HCT116 (cell line): Measurements from ENCODE around the gene IL22RA2. TPM values are rescaled to one million over a fixed set of nuclear protein-coding genes. Genes with fewer than 3 reads are reported as not detected.

ENCODE experiments used
- ATAC-seq: fragments of 200-7000 bp; cut with Tn5 transposase; 2 replicates; pipeline ENCODE4 v1.9.1; 2020; ENCODE audit warnings: mild to moderate bottlenecking, moderate library complexity
- BruUV-seq: library from RNA; stranded (reverse); fragments of 400-500 nt; replicated peaks from 2 replicates; lab custom pipeline; 2021; lab: Mats Ljungman, UMichigan
- CTCF ChIA-PET: fragments of 300-600 bp; sonication (Branson Sonifier 250); formaldehyde crosslinking; loops from one replicate; lab custom pipeline; 2021; ENCODE audit warnings: antibody characterized with exemption; lab: Charles Lee
- POLR2A ChIA-PET: fragments of 300-600, 350-600 bp; sonication (Branson Sonifier 250); formaldehyde crosslinking; loops from one replicate; lab custom pipeline; 2021; ENCODE audit warnings: antibody characterized with exemption; lab: Charles Lee
- RAD21 ChIA-PET, 2 experiments: fragments of 300-600 bp; sonication (Branson Sonifier 250); formaldehyde crosslinking; loops; one replicate each; lab custom pipeline; 2023; ENCODE audit warnings: low total read pairs in 2 of 2; ENCODE audit not compliant: uncharacterized antibody in 2 of 2, unreplicated experiment in 2 of 2, low non-redundant PET in 1 of 2; lab: Charles Lee
- DNase-seq: peaks from one replicate; pipeline ENCODE4 v3.0.0-alpha.2; 2010; ENCODE audit warnings: low read depth, low spot score
- H2AFZ ChIP-seq: fragments of 200-600 bp; shearing (Covaris generic), sonication (generic); 2 replicates; pipeline ENCODE4 v1.6.1; 2017; ENCODE audit warnings: low read depth, mixed run types, mixed read lengths, antibody characterized with exemption, low read length; ENCODE audit not compliant: poor library complexity, severe bottlenecking
- H3K27ac ChIP-seq: 2 replicates; pipeline ENCODE4 v1.5.1; 2012; ENCODE audit warnings: low read depth, low read length
- H3K27me3 ChIP-seq: fragments of 200-600 bp; sonication (generic); 2 replicates; pipeline ENCODE4 v1.6.1; 2016; ENCODE audit warnings: mixed run types, low read length, mixed read lengths; ENCODE audit not compliant: insufficient read depth
- H3K36me3 ChIP-seq, 2 experiments: fragments of 200-500 bp in 1 of 2; fragments of 200-600 bp in 1 of 2; sonication (Bioruptor generic) in 1 of 2; sonication (generic) in 1 of 2; 2 replicates each; pipeline versions ENCODE4 v1.5.1 to v1.6.1; 2014 to 2016; ENCODE audit warnings: low read length in 2 of 2, inconsistent platforms in 1 of 2, mixed read lengths in 1 of 2, mixed run types in 1 of 2; ENCODE audit not compliant: insufficient read depth in 2 of 2, control insufficient read depth in 1 of 2
- H3K4me1 ChIP-seq, 2 experiments: fragments of 200-600 bp in 1 of 2; sonication (generic) in 1 of 2; 2 replicates each; pipeline versions ENCODE4 v1.5.1 to v1.6.1; 2012 to 2017; ENCODE audit warnings: low read length in 2 of 2, inconsistent platforms in 1 of 2, mild to moderate bottlenecking in 1 of 2, mixed read lengths in 1 of 2, mixed run types in 1 of 2, moderate library complexity in 1 of 2; ENCODE audit not compliant: insufficient read depth in 2 of 2, control insufficient read depth in 1 of 2
- H3K4me2 ChIP-seq: fragments of 200-600 bp; sonication (generic); 2 replicates; pipeline ENCODE4 v1.6.1; 2017; ENCODE audit warnings: mixed run types, low read length, mixed read lengths
- H3K4me3 ChIP-seq, 2 experiments: fragments of 200-600 bp in 1 of 2; sonication (generic) in 1 of 2; replicated peaks in 1 of 2; 2 replicates each; pipeline ENCODE4 v1.5.1; 2011 to 2016; ENCODE audit warnings: low read length in 2 of 2, control low read depth in 1 of 2, low read depth in 1 of 2, mild to moderate bottlenecking in 1 of 2, mixed read lengths in 1 of 2, mixed run types in 1 of 2
- H3K79me2 ChIP-seq: fragments of 200-600 bp; sonication (generic); 2 replicates; pipeline ENCODE4 v1.6.1; 2017; ENCODE audit warnings: mild to moderate bottlenecking, mixed run types, low read length, moderate library complexity, mixed read lengths; ENCODE audit not compliant: insufficient read depth
- H3K9ac ChIP-seq: fragments of 200-600 bp; sonication (generic); 2 replicates; pipeline ENCODE4 v1.6.1; 2016; ENCODE audit warnings: low read length, mixed read lengths
- H3K9me2 ChIP-seq: fragments of 200-600 bp; sonication (generic), shearing (Covaris generic); 2 replicates; pipeline ENCODE4 v1.6.1; 2017; ENCODE audit warnings: mixed run types, mild to moderate bottlenecking, moderate library complexity; ENCODE audit not compliant: insufficient read depth
- H3K9me3 ChIP-seq, 2 experiments: fragments of 200-500 bp in 1 of 2; fragments of 200-600 bp in 1 of 2; sonication (Bioruptor generic) in 1 of 2; sonication (generic) in 1 of 2; 2 replicates each; pipeline ENCODE4 v1.6.1; 2014 to 2017; ENCODE audit warnings: low read length in 2 of 2, mixed read lengths in 2 of 2, inconsistent platforms in 1 of 2, low read depth in 1 of 2, mild to moderate bottlenecking in 1 of 2, mixed run types in 1 of 2, moderate library complexity in 1 of 2; ENCODE audit not compliant: control insufficient read depth in 1 of 2, insufficient read depth in 1 of 2
- H4K20me1 ChIP-seq: fragments of 200-600 bp; sonication (generic), shearing (Covaris generic); 2 replicates; pipeline ENCODE4 v1.6.1; 2017; ENCODE audit warnings: mixed run types, mild to moderate bottlenecking, moderate library complexity; ENCODE audit not compliant: insufficient read depth
- CBX3 ChIP-seq: IDR thresholded peaks from 2 replicates; pipeline ENCODE4 v1.6.1; 2012; ENCODE audit warnings: low read depth
- FOSL1 ChIP-seq: IDR thresholded peaks from 2 replicates; pipeline ENCODE4 v1.6.1; 2012; ENCODE audit warnings: low read depth
- MAX ChIP-seq: IDR thresholded peaks from 2 replicates; pipeline ENCODE4 v1.6.1; 2012
- RAD21 ChIP-seq: IDR thresholded peaks from 2 replicates; pipeline ENCODE4 v1.6.1; 2012; ENCODE audit warnings: low read depth, mild to moderate bottlenecking
- REST ChIP-seq: IDR thresholded peaks from 2 replicates; pipeline ENCODE4 v1.6.1; 2012; ENCODE audit warnings: low read depth
- SRF ChIP-seq: IDR thresholded peaks from 2 replicates; pipeline ENCODE4 v1.6.1; 2012; ENCODE audit warnings: low read depth
- TCF7L2 ChIP-seq: IDR thresholded peaks from 2 replicates; pipeline ENCODE4 v1.7.0; 2011; ENCODE audit warnings: borderline replicate concordance, inconsistent platforms; ENCODE audit not compliant: insufficient read depth, insufficient read length; ENCODE audit errors: extremely low read depth
- intact Hi-C: fragments of 100-400 bp; cut with micrococcal nuclease; formaldehyde crosslinking; loops from 2 replicates; pipeline ENCODE4 v1.10.0; 2022
- total RNA-seq: library from RNA; stranded (reverse); gene quantifications from one replicate; pipeline ENCODE4 v1.2.1, GENCODE V29; 2021; ENCODE audit not compliant: unreplicated experiment

IL22RA2 gene
- total RNA-seq, 1 experiment from 2014 or later, result not detected

- H3K27ac ChIP-seq, result no peak overlapping the region
- TF ChIP-seq FOSL1, result no peak
- TF ChIP-seq, all 23 proteins: peak for 0
- Histone ChIP-seq H3K36me3 (no peaks in the 10 kb centered on the region), H3K4me1 (no peaks in the 10 kb centered on the region), H3K79me2 (no peaks in the 10 kb centered on the region), H4K20me1 (no peaks in the 10 kb centered on the region), H3K4me3 (no peak overlapping the region), H3K27me3 (no peaks in the 10 kb centered on the region), H3K9me2 (no peaks in the 10 kb centered on the region), H3K9ac (no peak overlapping the region), H3K4me2 (no peak overlapping the region), H2AFZ (no peak overlapping the region), H3K9me3 (no peaks in the 10 kb centered on the region)
- ChIA-PET CTCF (interaction anchor here (1.3 kb wide), 1 partner anchor 74 kb away, joined by 6 read pairs; no protein-coding TSS in a partner anchor), POLR2A (no interaction called here), RAD21 (no interaction called here)
- intact Hi-C loops, result loop anchor here (5.0 kb wide), 1 partner anchor 201 kb away; no protein-coding TSS in a partner anchor
- no peak for ATAC-seq
- no TSS peak for BruUV-seq
- no peak for DNase-seq
Observed at GRCh38 chr6:137167702-137168377, 5.6 kb downstream of the IL22RA2 start.

- H2AFZ ChIP-seq, result no peak overlapping the region
- ChIA-PET CTCF (interaction anchor here (0.8 to 2.4 kb wide), 8 partner anchors 16 to 475 kb away, joined by 3 to 25 read pairs (median 5); no protein-coding TSS in a partner anchor), RAD21 (interaction anchor here (0.7 to 1.5 kb wide), 2 partner anchors 72 to 90 kb away, joined by 4 to 5 read pairs; no protein-coding TSS in a partner anchor), POLR2A (no interaction called here)
- H3K36me3 ChIP-seq, result no peaks in the 10 kb centered on the region
- intact Hi-C loops, result loop anchor here (1.0 to 5.0 kb wide), 2 partner anchors 72 to 199 kb away; no protein-coding TSS in a partner anchor
- H3K9me3 ChIP-seq, result no peaks in the 10 kb centered on the region
- no peaks in the 10 kb centered on the region for H3K9me2 ChIP-seq
- H3K9ac ChIP-seq, result no peak overlapping the region
- no peaks in the 10 kb centered on the region for H4K20me1 ChIP-seq
- H3K27ac ChIP-seq, result no peak overlapping the region
- no peaks in the 10 kb centered on the region for H3K27me3 ChIP-seq
- DNase-seq (no peak), ATAC-seq (no peak)
- no peak overlapping the region for H3K4me3 ChIP-seq
- no peaks in the 10 kb centered on the region for H3K4me1 ChIP-seq
- no peaks in the 10 kb centered on the region for H3K79me2 ChIP-seq
- TF ChIP-seq RAD21 (no peak), CBX3 (no peak), REST (no peak), TCF7L2 (no peak), SRF (no peak), MAX (no peak)
- H3K4me2 ChIP-seq, result no peak overlapping the region
- BruUV-seq, result no TSS peak
Observed at GRCh38 chr6:137166247-137167098, 7.0 kb downstream of the IL22RA2 start.
